ENCODE results near the gene LYZL4. TPM values are rescaled to one million over a fixed set of nuclear protein-coding genes. Genes with fewer than 3 reads are reported as not detected.

LYZL4 gene
- total and polyA plus RNA-seq, 2 of the 13 experiments (the other 11 are each of a cell fraction or from before 2014, with no cell fraction given) = not detected

- TF ChIP-seq TFE3 (CRISPR knock-in tag; IDR thresholded peaks at IDR 0.05) (no peak), ZFP82 (CRISPR knock-in tag; IDR thresholded peaks at IDR 0.05; ENCODE audit: borderline replicate concordance) (no peak), ZNF839 (CRISPR knock-in tag; IDR thresholded peaks at IDR 0.05; ENCODE audit: borderline replicate concordance) (no peak)
These were observed 7.9 kb downstream of the LYZL4 start (continued) for GRCh38 chr3:42402394-42403096.

- TF ChIP-seq GABPA (IDR thresholded peaks at IDR 0.05; ENCODE audit: low read depth, low read length) = no peak
- no peak for TF ChIP-seq GABPA (CRISPR knock-in tag; IDR thresholded peaks at IDR 0.05; ENCODE audit: low read depth)
- no peak for TF ChIP-seq CAMTA2 (CRISPR knock-in tag; IDR thresholded peaks at IDR 0.05; ENCODE audit: borderline replicate concordance)
- H3K9ac ChIP-seq (ENCODE audit: insufficient read depth, low read depth, low read length) = no peak overlapping the region
- H3K36me3 ChIP-seq (replicated peaks in 1 of 2; ENCODE audit: control insufficient read depth in 1 of 2, insufficient read depth in 2 of 2, low read length in 2 of 2) = no peaks in the 10 kb centered on the region
- CTCF ChIA-PET (ENCODE audit: low intra/inter-chr PET ratio, low total read pairs) = no interaction called here
- no peak overlapping the region for H2AFZ ChIP-seq (ENCODE audit: low read length)
- no peaks in the 10 kb centered on the region for H4K20me1 ChIP-seq (ENCODE audit: insufficient read depth, low read length)
- POLR2A ChIA-PET = no interaction called here
- ATAC-seq (peak; percentile 37; the same call in 2 of the 3 replicates), DNase-seq (ENCODE audit: low spot score) (no peak), FAIRE-seq (no peak)
- in situ Hi-C loops (cut with HindIII; ENCODE audit: extremely low pct_ligation_motif_present, low pct_unique_long_range_greater_than_20kb) = no loop called here
- H3K4me2 ChIP-seq (ENCODE audit: low read depth, low read length) = peak overlapping the region; percentile 38; the same call in 1 of the 2 replicates
- WGBS (ENCODE audit: low lambda C conversion rate) = 12% methylated on average over 3 of the region's 3 CpGs
- peaks cover 14% of the 10 kb centered on the region for H3K4me1 ChIP-seq (ENCODE audit: insufficient read depth, low read length)
- H3K27me3 ChIP-seq (ENCODE audit: control insufficient read depth in 1 of 2, insufficient read depth in 2 of 2, low read length in 2 of 2) = peaks cover 2 to 12% of the 10 kb centered on the region in 2 experiments; a peak in 3 of 5 replicates
- peaks cover 4% of the 10 kb centered on the region; the same call in 1 of the 2 replicates for H3K9me3 ChIP-seq (ENCODE audit: low read length)
- intact Hi-C loops (cut with micrococcal nuclease; ENCODE audit: unreplicated experiment) = no loop called here
- BruUV-seq (replicated peaks) = no TSS peak
- no peaks in the 10 kb centered on the region for H3K79me2 ChIP-seq (ENCODE audit: insufficient read depth, low read length)
- H3K4me3 ChIP-seq (replicated peaks in 1 of 3; ENCODE audit: insufficient read depth in 1 of 3, low read depth in 2 of 3, low read length in 3 of 3) = no peak overlapping the region
- no peak overlapping the region for H3K27ac ChIP-seq (ENCODE audit: extremely low read length, insufficient read depth, low read length)
These were observed 12.3 kb downstream of the LYZL4 start for GRCh38 chr3:42398080-42398479.

All from HepG2 (cell line).